Cerebellar nuclear complex (tissue), 1 donor: Measurements from ENCODE around the gene GRB10.
"Not testable (repeated sequence)": the region's sequence is repeated elsewhere in the genome, so short reads cannot be mapped to it uniquely, and the experiment has no call there.

ENCODE experiments used
- DNase-seq, 2 experiments: peaks; one replicate each; lab custom pipeline; 2025; lab: John Stamatoyannopoulos, UW

GRB10 gene

DNA sequence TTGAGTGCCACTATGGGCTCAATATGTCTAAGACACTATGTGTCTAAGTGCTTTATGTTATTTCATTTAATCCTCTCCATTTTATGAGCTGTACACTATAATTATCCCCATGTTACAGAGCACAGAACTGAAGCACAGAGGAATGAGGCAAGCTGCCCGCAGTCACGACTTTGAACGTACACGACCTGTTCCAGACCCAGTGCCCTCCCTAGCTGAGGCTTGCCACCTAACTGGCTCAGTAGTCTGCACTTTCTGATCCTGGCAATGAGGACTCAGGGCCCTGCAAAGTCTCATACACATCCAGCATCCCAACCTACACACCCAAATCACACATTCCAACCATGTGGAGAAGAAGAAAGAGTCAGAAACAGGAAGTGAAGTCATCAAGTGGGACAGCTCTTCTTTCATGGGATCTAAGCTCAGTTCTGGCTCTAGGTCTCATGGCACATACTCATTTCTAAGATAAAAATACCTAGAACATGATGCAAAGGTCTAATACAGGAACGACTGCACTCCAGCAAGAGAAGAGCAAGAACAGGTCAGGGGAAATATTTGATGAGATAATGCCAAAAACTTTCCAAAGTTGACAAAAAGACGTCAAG lies 175.1 kb downstream of the GRB10 start:
- DNase-seq: no peak

DNA sequence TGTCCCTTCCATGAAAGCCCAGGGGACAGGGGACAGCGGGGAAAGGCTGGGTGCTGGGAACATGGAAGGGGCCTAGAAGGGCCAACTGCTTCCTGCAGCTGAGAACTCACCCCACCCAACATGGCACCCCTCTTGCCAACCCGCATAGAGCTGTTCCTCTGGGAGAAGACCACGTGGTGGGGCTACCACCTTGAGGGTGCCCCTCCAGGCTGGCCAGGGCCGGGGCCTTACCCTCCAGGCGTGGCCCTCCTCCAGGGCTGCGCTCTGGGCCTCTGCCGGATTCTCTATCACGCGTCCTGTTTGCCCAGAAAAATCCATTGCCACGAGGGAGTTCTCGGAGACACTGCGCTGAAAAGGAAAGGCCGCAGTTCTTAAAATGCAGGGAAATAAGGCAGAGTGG lies 177.6 kb downstream of the GRB10 start:
- DNase-seq: no peak

DNA sequence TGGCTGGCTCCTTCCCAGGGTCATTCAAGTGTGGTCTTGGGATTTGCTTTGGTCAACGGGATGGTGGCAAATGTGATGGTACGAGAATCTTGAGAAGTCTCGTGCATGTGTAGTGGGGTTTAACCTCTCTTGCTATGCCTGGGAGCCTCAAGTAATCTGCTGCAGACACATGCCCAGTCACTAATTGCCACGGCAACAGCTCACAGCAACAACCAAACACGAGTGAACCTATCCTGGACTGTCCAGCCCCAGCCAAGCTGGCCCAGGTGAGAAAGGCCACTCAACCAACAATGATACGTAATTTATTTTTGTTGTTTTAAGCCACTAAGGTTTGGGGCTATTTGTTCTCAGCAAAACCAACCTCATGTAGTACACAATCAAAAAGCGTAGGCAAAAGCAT lies 179.4 kb downstream of the GRB10 start:
- no peak for DNase-seq

DNA sequence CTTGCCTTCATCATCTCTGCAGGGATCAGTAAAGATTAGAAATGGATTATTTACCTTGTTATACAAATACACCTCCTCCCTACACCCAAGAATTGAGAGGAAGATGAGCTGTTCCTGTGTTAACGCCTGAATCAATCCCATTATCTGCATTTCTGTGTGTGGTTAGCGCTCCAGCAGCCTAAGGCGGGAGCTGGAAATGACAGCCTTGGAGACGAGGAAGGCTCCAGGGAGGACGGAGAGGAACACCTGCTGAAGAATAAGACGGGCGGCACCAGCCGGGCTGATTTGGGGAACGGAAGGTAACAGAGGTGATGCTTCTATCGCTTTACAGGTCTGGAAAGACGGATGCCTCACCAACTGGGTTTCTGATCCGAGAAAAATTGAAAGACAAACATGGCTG lies 183.3 kb downstream of the GRB10 start:
- DNase-seq: no peak

DNA sequence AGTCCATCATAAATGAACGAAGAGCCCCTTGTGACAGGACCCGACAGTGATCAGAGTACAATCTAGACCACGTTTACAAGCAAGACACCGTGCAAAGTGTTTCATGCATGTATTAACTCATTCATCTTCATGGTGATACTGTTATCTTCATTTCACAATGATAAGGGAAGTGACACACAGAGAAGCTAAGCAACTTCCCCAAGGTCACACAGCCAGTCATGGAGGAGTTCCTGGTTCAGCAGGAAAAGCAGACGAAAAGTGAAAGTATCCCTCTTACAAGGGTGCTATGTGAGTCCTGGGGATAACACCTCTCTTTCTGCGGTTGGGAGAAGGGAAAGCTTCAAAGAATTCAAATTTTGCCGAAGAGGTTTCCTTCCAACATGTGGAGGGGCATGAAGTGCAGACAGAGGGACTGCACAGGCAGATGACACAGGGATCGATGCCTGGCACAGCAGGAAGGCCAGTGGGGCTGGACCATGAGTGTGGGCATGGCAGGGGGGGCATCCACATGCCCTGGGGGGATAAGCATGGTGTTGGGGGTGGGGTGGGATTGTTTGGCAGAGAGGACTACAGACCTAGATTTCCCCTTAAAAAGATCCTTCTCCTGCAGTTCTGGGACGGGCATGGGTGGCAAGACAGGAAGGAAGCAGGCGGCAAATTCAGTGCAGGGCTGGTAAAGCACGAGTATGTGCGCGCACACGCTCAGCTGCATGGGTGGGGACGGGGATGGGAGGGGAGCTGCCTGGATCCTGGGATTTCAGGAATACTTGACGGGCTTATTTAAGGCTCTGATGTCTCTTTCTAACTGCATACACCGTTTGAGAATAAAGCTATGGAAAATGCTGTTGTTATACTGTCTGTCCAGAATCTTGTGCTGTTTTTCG lies 184.0 kb downstream of the GRB10 start:
- no peak for DNase-seq

DNA sequence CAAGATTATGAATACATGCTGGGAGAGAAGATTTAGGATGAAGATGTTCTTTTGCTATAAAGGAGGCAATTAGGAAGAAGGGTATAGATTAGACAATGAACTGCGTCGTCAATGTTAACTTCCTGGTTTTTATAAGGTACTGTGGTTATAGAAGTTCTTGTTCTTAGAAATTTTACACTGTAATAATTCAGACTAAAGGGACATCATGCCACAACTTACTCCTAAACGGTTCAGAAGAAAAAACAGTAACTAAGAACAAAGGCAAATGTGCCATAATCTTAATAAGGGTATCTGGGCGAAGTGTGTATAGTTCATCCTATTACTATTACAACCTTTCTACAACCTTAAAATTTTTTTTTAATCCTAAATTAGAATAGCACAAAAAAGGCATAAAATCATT lies 186.2 kb downstream of the GRB10 start:
- DNase-seq: no peak

DNA sequence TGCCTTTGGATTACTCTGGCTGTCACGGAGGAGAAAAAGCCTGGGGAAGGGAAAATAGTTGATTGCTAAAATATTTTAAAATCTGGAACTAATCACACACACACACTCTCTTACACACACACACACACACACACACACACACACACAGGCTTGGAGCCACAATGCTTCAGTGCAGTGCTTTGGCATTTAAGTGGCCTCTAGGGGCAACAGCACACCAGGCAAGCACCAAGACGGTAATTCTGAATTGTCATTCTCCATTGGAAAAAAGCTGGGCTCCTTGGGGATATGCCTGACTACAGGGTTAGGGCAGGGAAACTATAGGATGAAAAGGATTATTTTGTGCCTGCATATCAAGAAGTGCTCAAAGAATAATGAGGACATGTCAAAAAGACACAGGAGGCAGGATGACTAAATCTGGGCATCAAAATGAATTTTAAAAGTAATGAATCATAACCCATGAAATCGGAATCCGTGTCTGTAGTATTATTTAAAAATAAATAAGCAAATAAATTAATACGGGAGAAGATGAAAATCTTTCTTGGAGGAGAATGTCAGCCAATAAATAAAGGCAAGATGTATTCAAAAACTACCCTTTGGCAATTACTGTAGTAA lies 187.1 kb downstream of the GRB10 start:
- no peak for DNase-seq

DNA sequence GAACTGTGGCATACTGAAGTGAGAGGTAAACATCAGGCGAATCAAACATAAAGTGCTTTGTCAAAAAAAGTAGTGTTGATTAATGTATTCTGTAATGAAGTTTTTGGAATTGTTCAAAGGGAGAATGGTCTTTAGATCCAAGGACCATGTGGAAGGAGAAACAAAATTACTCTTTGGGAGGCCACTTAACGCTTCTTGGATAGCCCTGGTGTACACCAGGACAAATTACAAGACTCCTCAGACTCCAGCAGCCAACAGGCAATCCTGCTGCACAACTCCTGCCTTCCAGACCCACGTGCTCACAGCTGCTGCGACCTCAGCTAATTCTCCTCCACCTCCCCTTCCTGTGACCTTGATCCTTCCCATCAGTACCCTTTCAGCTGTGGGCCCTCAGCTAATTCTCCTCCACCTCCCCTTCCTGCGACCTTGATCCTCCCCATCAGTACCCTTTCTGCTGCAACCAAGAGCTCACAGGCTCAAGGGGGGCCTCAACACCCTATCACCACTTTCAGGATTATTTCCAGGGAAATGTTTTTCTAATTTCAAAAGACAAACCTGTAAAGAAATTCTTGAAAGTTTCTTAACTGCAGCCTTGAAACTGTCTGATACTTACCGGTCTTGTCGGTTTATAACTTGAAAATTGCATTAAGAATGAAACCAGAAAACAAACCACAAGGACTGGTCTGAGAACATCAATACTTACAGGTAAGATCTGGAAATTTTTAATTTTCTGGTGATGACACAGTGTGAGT lies 187.8 kb downstream of the GRB10 start:
- DNase-seq: no peak

DNA sequence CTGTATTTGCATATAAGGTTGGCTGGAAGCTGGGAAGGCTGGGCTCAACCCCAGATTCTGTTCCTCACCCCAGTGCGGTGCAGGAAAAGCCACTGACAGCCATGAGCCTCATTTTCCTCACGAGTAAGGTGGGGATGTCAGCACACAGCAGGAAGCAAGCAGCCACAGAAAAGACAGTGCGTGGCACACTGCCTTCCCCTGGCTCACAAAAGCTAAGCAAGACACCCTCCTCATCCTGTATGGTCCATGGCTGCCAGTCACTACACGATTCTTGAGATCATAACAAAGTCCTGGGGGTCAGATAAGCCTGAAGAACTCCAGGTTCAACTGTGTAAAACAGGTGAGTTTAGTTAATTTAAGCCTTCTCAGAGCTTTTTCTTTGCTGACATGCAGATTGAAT lies 188.6 kb downstream of the GRB10 start:
- DNase-seq: no peak

DNA sequence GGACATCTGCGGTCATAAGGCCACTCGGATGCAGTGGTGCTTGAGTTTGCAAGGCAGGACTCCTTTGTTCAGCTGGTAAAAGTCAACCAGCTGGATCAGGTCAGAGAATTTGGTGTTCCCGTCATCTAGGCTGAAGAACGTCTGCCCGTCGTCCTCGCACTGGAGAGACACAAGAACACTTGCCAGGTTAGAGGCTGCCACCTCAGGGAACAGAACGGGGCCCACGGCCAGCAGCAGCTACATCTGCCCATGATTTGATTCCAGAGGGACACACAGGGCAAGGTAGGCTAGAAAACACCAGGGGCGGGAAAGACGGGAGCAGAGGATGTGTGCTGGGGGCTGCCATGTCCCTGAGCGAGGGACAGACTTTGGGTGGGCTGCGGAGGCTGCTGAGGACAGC lies 189.8 kb downstream of the GRB10 start:
- no peak for DNase-seq

DNA sequence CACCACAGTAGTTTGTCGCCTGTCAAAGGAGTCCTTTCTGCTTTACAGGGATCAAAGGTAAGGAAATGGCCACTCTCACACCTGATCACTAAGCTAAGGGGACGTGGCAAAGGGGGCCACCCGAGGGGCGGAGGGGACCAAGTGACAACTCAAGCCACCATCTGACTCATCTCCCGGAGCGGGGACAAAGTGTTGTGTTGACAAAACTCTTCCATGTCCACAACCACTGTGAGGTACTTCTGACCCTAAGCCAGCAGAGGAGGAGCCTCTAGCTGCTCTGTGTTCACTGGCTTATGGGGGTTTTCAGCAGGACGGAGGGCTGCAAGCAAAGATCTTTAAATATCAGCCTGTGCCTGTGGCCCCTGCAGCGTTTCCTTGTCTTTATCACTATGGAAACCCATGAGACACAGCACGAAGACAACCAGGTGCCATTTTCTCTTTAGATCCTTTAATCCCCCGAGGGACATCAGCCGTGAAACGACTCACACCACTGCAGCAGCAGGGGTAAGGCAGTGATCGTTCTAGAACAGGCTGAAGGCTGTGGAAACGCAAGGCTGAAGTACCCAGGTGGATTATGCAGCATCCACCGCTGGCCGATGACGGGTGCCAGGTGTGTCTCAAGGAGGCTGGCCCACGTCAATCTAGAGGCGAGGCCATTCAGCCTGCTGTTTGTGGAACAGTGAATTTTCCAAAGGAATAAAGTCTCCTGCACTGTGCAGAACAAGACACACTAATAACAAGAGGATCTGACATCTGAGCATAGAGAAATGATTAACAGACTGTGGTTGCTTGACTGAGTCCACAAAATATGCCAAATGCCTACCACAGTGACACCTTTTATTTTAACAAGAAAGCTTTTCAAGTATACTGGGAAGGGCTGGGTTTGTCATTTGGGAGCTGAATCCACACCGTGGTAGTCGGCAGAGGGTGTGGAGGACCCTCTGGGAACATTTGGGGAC lies 190.9 kb downstream of the GRB10 start:
- no peak for DNase-seq

DNA sequence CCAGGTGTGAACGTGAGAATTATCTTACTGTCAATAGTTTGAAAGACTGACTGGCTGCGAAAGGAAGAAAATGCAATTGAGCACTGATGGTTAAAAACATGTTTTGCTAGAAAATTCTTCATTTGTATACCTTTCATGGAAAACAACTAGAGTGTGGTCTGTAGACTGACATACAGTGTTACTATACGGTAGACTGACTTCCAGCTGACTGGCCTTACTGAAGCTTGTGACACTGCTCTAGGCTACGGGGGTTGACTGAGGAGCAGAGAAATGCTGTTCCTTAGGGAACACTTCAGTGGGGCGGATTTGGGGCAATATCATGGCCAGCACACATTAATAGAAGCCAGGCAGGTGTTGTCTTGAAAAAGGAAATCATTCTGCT lies 191.6 kb downstream of the GRB10 start:
- DNase-seq: no peak

DNA sequence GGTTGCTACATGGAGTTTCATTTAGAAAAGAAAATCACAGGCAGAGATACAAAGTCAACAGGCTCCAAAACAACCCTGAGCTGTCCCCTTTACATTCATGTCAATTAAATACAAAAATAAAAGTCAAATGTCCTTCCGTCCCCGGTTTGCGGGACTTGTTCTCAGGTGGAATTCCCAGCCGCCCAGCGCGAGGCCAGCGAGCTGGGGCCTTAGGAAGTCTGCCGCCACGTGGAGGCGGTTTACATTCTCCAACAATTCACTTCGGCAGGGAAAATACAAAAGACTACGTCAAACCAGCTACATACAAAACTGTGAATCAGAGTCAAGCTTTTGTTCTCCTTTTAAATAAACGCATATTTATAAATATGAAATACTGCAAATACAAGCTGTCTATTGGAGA lies 192.2 kb downstream of the GRB10 start:
- no peak for DNase-seq

DNA sequence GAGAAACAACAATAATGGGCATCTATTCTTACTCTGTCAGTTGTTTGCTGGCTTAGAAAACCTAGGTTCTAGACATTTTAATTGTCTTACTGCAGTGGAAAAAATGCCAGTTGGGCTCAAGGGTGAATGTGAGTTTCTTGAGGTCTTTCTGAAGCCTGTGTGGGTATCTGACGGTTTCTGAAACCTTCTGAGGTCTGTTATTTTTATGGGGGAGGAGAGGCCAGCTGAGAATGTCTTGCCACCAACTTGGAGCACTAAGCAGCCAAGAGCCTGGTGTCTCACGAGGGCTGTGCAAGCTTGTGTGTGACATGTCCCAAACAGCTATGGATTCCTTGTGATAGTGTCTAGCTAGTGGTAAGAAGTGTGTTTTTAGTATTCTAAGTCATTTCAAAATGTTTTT lies 193.3 kb downstream of the GRB10 start:
- DNase-seq: no peak

DNA sequence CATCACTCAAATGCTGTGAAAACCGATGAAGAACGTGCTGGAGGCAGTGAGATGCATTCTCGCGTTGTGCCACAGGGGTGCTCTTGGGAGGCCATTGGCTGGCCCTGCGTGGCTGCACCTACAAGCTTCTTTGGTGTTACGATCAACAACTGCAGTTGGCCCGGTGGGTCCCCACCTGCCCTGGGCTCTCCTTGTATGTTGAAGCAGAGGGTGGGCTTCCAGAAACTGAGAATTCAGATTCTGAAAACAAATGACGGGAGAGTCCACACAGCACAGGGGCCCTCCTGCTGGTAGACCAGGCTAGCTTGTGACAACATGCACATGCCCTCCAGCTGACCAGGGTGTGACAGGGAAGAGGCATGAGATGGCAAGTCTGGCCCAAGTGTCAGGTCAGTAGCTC lies 193.8 kb downstream of the GRB10 start:
- DNase-seq: no peak

DNA sequence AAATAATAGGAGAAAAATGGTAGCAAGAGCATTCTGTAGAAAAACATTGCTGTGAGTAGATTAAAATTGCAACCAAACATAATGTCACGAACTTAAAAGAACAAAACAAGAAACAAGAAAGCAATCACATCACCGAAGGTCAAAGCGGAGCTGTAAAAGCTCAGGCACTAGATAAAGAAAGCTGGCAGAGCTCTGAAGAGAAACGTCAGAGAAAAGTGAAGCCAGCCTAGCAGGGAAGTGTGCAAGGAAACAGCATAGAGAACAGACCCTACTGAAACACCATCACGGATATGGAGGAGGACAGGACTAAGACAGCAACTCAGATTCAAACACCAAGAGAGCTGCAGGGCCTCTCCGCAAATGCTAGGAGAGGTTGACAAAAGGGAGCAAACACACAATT lies 195.0 kb downstream of the GRB10 start:
- DNase-seq: no peak

DNA sequence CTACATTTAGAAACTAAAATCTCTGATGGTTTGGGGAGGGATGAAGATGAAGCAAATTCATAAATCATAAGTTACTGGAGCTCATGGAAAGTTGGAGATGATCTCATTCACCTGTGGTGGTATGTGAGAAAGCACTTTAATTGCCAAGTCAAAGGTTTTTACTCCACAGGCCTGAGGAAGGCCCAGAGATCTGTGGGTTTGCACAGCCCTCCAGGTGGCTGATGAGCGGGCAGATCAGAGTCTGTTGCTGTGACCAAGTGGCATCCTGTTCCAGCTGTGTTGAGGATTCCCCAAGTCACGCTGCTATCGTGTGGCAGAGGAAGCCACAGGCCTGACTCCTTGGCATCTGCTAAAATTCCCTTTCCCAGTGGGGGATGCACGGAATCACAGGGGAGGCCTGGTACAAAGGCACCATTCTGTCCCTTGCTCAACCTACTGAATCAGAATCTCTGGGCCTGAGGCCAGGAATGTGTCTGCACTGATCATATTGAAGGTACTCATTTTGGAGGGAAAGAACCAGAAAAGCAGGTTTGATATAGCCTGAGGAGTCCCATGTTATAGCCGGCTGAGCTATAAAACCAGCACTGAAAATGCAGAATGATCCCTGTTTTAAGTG lies 197.8 kb downstream of the GRB10 start:
- no peak for DNase-seq

DNA sequence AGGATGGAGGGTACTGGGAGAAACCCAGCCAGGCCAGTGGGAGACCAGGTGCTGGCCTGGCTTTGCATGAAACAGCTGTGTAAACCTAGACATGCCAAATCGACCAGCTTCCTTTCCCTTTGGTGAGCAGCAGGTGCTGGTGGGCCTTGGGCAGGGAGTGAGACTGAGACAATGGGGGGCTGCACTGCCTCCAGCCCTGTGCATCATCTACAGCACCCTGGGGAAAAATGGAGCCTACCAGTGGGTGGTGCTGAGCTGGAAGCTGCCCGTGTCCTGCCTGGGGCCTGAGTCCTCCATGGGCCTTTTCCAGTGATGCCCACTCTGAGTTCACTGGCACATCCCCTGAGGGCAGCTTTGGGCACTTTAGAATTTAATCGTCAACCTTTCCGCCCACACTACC lies 198.3 kb downstream of the GRB10 start:
- DNase-seq: no peak

DNA sequence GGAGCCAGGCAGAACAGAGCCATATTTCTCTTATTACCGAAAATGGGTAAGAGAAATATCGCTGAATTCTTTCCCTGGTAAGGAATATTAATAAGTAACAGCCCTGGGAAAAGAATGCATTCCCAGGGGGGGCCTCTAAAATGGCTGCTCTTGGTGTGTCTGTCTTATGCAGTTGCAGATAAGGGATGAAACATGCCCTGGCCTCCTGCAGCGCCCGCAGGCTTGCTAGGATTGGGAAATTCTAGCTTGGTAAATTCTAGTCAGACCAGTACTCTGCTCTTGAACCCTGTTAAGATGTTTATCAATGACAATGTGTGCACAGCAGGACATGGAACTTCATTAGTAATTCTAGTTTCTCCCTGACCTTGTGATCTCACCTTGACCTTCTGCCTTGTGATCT lies 199.4 kb downstream of the GRB10 start:
- not testable (repeated sequence) for DNase-seq

DNA sequence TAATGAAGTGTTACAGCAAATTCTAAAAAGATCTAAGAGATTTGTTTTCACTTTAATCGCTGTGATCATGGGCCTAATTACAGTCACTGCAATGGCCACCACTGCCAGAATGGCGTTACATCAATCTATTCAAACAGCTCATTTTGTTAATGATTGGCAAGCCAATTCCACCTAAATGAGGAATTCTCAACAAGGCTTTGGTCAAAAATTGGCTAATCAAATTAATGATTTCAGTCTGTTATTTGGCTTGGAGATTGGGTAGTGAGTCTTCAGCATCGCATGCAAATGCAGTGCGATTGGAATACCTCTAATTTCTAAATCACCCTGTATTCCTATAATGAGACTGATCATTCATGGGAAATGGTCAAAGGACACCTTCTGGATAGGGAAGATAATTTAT lies 200.4 kb downstream of the GRB10 start:
- not testable (repeated sequence) for DNase-seq

DNA sequence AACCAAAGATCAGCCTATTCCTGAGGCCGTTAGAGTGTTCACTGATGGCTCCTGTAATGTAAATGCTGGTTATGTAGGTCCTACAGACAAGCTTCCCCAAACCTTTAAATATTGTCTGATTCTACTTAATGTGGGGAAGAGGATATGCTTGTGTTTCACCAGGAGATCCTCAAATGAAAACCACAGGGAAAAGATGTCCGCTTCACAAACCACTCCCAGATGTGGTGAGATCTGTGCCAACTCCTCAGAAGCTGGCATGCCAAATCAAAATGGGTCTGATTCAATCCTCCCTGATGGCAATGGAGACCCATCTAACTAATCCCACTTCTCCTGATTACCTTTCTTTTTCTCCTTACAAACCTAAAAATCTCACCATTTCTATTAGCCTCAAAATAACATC lies 202.0 kb downstream of the GRB10 start:
- DNase-seq: not testable (repeated sequence)
